Calu3 (cell line): Measurements from ENCODE around the gene TNPO2. TPM values are rescaled to one million over a fixed set of nuclear protein-coding genes. Genes with fewer than 3 reads are reported as not detected.

Source experiments
- BruUV-seq: library from RNA; stranded (reverse); fragments of 400-500 nt; replicated peaks from 2 replicates; lab custom pipeline; 2021; lab: Mats Ljungman, UMichigan
- CTCF ChIA-PET: fragments of 300-600 bp; sonication (Branson Sonifier 250); formaldehyde crosslinking; loops from one replicate; lab custom pipeline; 2022; ENCODE audit warnings: antibody characterized with exemption; lab: Charles Lee
- DNase-seq: peaks from one replicate; pipeline ENCODE4 v3.0.0; 2022
- H3K27ac Mint-ChIP-seq: one replicate; pipeline ENCODE4 v1.8.0; 2022; ENCODE audit warnings: mixed read lengths; ENCODE audit not compliant: unreplicated experiment
- H3K27me3 Mint-ChIP-seq: one replicate; pipeline ENCODE4 v1.8.0; 2022; ENCODE audit warnings: mixed read lengths; ENCODE audit not compliant: unreplicated experiment
- H3K36me3 Mint-ChIP-seq: one replicate; pipeline ENCODE4 v1.8.0; 2022; ENCODE audit warnings: mild to moderate bottlenecking, moderate library complexity, mixed read lengths; ENCODE audit not compliant: insufficient read depth, unreplicated experiment
- H3K4me1 Mint-ChIP-seq: one replicate; pipeline ENCODE4 v1.8.0; 2022; ENCODE audit warnings: mild to moderate bottlenecking, low read depth, mixed read lengths; ENCODE audit not compliant: unreplicated experiment
- H3K4me3 Mint-ChIP-seq: one replicate; pipeline ENCODE4 v1.8.0; 2022; ENCODE audit warnings: mild to moderate bottlenecking, low read depth, moderate library complexity, mixed read lengths; ENCODE audit not compliant: unreplicated experiment
- H3K9me3 Mint-ChIP-seq: one replicate; pipeline ENCODE4 v1.8.0; 2022; ENCODE audit warnings: low read depth, mixed read lengths; ENCODE audit not compliant: unreplicated experiment
- CTCF ChIP-seq: fragments of 200-600 bp; IDR thresholded peaks from one replicate; pipeline ENCODE4 v1.8.0; 2022; ENCODE audit warnings: antibody characterized with exemption; ENCODE audit not compliant: unreplicated experiment
- intact Hi-C: fragments of 100-400 bp; cut with micrococcal nuclease; formaldehyde crosslinking; loops from one replicate; pipeline ENCODE4 v1.10.0; 2022; ENCODE audit not compliant: unreplicated experiment
- total RNA-seq: library from RNA; stranded (reverse); gene quantifications from 2 replicates; pipeline ENCODE4 v1.2.3, GENCODE V29; 2022

The TNPO2 gene
- total RNA-seq, 1 experiment from 2014 or later: 67.0 TPM

GRCh38 chr19:12767666-12768065 is 43.9 kb upstream of the TNPO2 start:
- no TSS peak for BruUV-seq
- CTCF ChIA-PET: interaction anchor here (0.6 kb wide), 1 partner anchor 217 kb away, joined by 3 read pairs; no protein-coding TSS in a partner anchor
- no peak for DNase-seq
- H3K4me1 Mint-ChIP-seq: no peaks in the 10 kb centered on the region
- H3K4me3 Mint-ChIP-seq: no peak overlapping the region
- H3K36me3 Mint-ChIP-seq: peaks cover 49% of the 10 kb centered on the region
- no peaks in the 10 kb centered on the region for H3K27me3 Mint-ChIP-seq
- H3K9me3 Mint-ChIP-seq: no peaks in the 10 kb centered on the region
- no peak for TF ChIP-seq CTCF
- H3K27ac Mint-ChIP-seq: no peak overlapping the region
- intact Hi-C loops: no loop called here

GRCh38 chr19:12767150-12767549 is 43.4 kb upstream of the TNPO2 start:
- no peaks in the 10 kb centered on the region for H3K9me3 Mint-ChIP-seq
- BruUV-seq: no TSS peak
- no peaks in the 10 kb centered on the region for H3K4me1 Mint-ChIP-seq
- peaks cover 47% of the 10 kb centered on the region for H3K36me3 Mint-ChIP-seq
- no peak overlapping the region for H3K4me3 Mint-ChIP-seq
- no peak overlapping the region for H3K27ac Mint-ChIP-seq
- H3K27me3 Mint-ChIP-seq: no peaks in the 10 kb centered on the region
- TF ChIP-seq CTCF: no peak
- intact Hi-C loops: no loop called here
- DNase-seq: no peak
- CTCF ChIA-PET: interaction anchor here (0.6 kb wide), 1 partner anchor 216 kb away, joined by 3 read pairs; no protein-coding TSS in a partner anchor

- TF ChIP-seq CTCF: peak; percentile 42
- Mint-ChIP-seq H3K27ac (no peak overlapping the region), H3K9me3 (no peaks in the 10 kb centered on the region), H3K4me1 (no peaks in the 10 kb centered on the region), H3K4me3 (no peak overlapping the region), H3K27me3 (no peaks in the 10 kb centered on the region), H3K36me3 (peaks cover 37% of the 10 kb centered on the region)
- no peak for DNase-seq
- CTCF ChIA-PET: no interaction called here
- no TSS peak for BruUV-seq
- intact Hi-C loops: no loop called here
Measured at GRCh38 chr19:12766051-12766521, 42.4 kb upstream of the TNPO2 start.

- intact Hi-C loops: loop anchor here (5.0 kb wide), 1 partner anchor 83 kb away; no protein-coding TSS in a partner anchor
- H3K27me3 Mint-ChIP-seq: no peaks in the 10 kb centered on the region
- no peak for DNase-seq
- no peaks in the 10 kb centered on the region for H3K9me3 Mint-ChIP-seq
- H3K36me3 Mint-ChIP-seq: peaks cover 29% of the 10 kb centered on the region
- no peak overlapping the region for H3K27ac Mint-ChIP-seq
- BruUV-seq: no TSS peak
- no peak overlapping the region for H3K4me3 Mint-ChIP-seq
- no peak for TF ChIP-seq CTCF
- H3K4me1 Mint-ChIP-seq: no peaks in the 10 kb centered on the region
- CTCF ChIA-PET: no interaction called here
Measured at GRCh38 chr19:12764698-12765097, 41.0 kb upstream of the TNPO2 start.
